K562 (cell line): ENCODE data around the gene GHRL. TPM values are rescaled to one million over a fixed set of nuclear protein-coding genes. Genes with fewer than 3 reads are reported as not detected.

Experiments
- PML ChIP-seq: IDR thresholded peaks from 2 replicates; pipeline ENCODE4 v1.6.1; 2012; ENCODE audit warnings: low read length, inconsistent platforms
- ZNF583 ChIP-seq: fragments of 250-450 bp; sonication (Bioruptor Pico); IDR thresholded peaks from 2 replicates; pipeline ENCODE4 v1.4.0; 2020
- polyA plus RNA-seq, 8 experiments: library from polyadenylated mRNA; depleted of rRNA in 4 of 8; stranded (reverse) in 5 of 8; unstranded in 3 of 8; fragments of >200 nt; fragmentation: Nextera tagmentation in 2 of 8; fragmentation: Illumina TruSeq in 1 of 8; extraction: Ambion mirVana in 2 of 8; extraction: Trizol in 1 of 8; gene quantifications; 2 replicates each; pipeline versions ENCODE4 v1.2.1 to v1.2.3, GENCODE V29; 2011 to 2014; ENCODE audit warnings: inconsistent platforms in 1 of 8, missing spikeins in 1 of 8
- total RNA-seq, 7 experiments: library from RNA; depleted of rRNA in 6 of 7; stranded (reverse); fragments of >200 nt in 6 of 7; fragmentation: Illumina TruSeq in 2 of 7; extraction: Trizol in 2 of 7; gene quantifications; 2 replicates each; pipeline versions ENCODE4 v1.2.1 to v1.2.3, GENCODE V29; 2011 to 2021; ENCODE audit warnings: low replicate concordance in 1 of 7
- TF ChIP-seq, protein P1 (sequence below), 2 experiments: fragments of 450-650 bp; IDR thresholded peaks; 2 replicates each; pipeline ENCODE4 v1.6.1; 2016; ENCODE audit warnings: mild to moderate bottlenecking in 2 of 2, borderline replicate concordance in 1 of 2, low read depth in 1 of 2, moderate library complexity in 1 of 2

GHRL gene
- total and polyA plus RNA-seq, 9 of the 15 experiments (the other 6 are each of a cell fraction or from before 2014, with no cell fraction given), result 0.08 to 0.29 (median 0.15) TPM; not detected in 5

DNA sequence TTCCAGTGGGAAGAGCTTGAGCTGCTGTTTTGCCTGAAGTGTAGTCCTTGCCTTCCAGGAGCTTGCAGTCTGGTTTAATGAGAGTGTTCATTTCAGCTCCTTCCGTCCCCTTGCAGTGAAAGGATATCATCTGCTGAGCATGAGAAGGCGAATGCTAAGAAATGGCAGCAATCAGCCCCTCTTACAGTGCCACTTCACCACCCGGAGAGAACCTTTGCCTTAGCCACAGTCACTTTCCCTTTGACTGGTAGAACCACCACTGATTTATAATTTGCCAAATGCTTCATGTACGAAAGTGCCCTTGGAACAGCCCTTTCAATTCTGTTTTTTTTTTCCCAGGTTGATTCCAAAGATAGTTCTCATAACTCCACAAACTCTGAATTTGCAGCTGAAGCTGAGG lies 32.9 kb downstream of the GHRL start (continued):
- TF ChIP-seq, protein P1, sequence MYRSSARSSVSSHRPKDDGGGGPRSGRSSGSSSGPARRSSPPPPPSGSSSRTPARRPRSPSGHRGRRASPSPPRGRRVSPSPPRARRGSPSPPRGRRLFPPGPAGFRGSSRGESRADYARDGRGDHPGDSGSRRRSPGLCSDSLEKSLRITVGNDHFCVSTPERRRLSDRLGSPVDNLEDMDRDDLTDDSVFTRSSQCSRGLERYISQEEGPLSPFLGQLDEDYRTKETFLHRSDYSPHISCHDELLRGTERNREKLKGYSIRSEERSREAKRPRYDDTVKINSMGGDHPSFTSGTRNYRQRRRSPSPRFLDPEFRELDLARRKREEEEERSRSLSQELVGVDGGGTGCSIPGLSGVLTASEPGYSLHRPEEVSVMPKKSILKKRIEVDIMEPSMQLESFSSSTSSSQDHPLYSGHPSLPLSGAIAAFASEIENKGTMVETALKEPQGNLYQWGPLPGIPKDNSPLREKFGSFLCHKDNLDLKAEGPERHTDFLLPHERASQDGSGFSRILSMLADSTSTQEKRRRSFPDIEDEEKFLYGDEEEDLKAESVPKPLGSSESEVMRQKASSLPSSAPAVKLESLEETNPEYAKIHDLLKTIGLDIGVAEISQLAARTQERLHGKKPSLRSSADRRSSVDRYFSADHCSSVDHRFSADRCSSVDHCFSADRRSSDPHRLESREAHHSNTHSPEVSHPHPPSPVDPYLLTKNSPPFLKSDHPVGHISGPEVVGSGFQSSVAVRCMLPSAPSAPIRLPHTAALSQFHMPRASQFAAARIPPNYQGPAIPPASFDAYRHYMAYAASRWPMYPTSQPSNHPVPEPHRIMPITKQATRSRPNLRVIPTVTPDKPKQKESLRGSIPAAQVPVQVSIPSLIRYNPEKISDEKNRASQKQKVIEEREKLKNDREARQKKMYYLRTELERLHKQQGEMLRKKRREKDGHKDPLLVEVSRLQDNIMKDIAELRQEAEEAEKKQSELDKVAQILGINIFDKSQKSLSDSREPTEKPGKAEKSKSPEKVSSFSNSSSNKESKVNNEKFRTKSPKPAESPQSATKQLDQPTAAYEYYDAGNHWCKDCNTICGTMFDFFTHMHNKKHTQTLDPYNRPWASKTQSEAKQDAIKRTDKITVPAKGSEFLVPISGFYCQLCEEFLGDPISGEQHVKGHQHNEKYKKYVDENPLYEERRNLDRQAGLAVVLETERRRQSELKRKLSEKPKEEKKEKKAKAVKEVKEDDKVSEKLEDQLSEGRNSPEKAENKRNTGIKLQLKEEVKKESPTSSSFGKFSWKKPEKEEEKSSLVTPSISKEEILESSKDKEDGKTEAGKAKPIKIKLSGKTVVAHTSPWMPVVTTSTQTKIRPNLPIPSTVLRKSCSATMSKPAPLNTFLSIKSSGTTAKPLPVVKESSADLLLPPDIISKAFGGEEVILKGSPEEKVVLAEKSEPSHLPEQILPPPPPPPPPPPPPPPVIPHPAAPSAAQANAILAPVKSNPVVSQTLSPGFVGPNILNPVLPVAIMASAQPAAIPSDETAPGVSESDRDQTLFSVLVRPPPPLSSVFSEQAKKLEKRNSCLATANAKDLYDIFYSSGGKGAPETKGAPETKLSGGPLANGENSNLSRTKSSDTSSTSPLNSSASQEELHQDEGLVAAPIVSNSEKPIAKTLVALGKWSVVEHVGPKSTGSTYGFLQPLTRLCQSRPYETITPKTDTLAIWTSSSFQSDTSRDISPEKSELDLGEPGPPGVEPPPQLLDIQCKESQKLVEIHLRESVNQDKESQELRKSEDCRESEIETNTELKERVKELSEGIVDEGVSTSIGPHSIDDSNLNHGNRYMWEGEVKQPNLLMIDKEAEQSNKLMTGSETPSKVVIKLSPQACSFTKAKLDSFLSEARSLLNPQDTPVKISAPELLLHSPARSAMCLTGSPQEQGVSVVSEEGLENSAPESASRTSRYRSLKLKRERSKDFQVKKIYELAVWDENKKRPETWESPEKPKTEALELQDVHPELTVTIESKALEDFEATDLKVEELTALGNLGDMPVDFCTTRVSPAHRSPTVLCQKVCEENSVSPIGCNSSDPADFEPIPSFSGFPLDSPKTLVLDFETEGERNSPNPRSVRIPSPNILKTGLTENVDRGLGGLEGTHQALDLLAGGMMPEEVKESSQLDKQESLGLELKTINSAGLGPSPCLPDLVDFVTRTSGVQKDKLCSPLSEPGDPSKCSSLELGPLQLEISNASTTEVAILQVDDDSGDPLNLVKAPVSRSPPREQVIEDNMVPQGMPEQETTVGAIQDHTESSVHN (IDR thresholded peaks at IDR 0.05; ENCODE audit: borderline replicate concordance in 1 of 2, low read depth in 1 of 2), result no peak
- TF ChIP-seq ZNF583 (CRISPR knock-in tag) (no peak), PML (no peak)
- TF ChIP-seq, all 486 proteins: peak for 0
